Activated naive CD4-positive, alpha-beta T cell treated with anti-CD3 and anti-CD28 coated beads for 36 hours (primary cell): ENCODE measurements around the gene MAP7D3. TPM values are rescaled to one million over a fixed set of nuclear protein-coding genes. Genes with fewer than 3 reads are reported as not detected.

Source experiments
- CTCF ChIA-PET: fragments of 350-600 bp; sonication (Branson Sonifier 250); formaldehyde crosslinking; loops from one replicate; lab custom pipeline; 2021; ENCODE audit warnings: antibody characterized with exemption; lab: Charles Lee
- DNase-seq: peaks from one replicate; pipeline ENCODE4 v3.0.0-alpha.2; 2020
- H3K27ac Mint-ChIP-seq: one replicate; pipeline ENCODE4 v1.8.0; 2021; ENCODE audit warnings: mild to moderate bottlenecking, mixed read lengths
- H3K27me3 Mint-ChIP-seq: one replicate; pipeline ENCODE4 v1.8.0; 2021; ENCODE audit warnings: low read depth, mixed read lengths
- H3K36me3 Mint-ChIP-seq: one replicate; pipeline ENCODE4 v1.8.0; 2021; ENCODE audit warnings: low read depth, mixed read lengths
- H3K4me1 Mint-ChIP-seq: one replicate; pipeline ENCODE4 v1.8.0; 2021; ENCODE audit warnings: low read depth, mixed read lengths
- H3K4me3 Mint-ChIP-seq: one replicate; pipeline ENCODE4 v1.8.0; 2021; ENCODE audit warnings: mild to moderate bottlenecking, moderate library complexity, mixed read lengths
- H3K9me3 Mint-ChIP-seq: one replicate; pipeline ENCODE4 v1.8.0; 2021; ENCODE audit warnings: mixed read lengths
- intact Hi-C: fragments of 100-400 bp; cut with micrococcal nuclease; formaldehyde crosslinking; loops from one replicate; pipeline ENCODE4 v1.15.1; 2023
- total RNA-seq, 2 experiments: library from RNA; stranded (reverse); gene quantifications; one replicate each; pipeline ENCODE4 v1.2.3, GENCODE V29; 2021

MAP7D3 gene
- total RNA-seq, 2 experiments from 2014 or later, result 10.4 to 12.5 TPM

DNA sequence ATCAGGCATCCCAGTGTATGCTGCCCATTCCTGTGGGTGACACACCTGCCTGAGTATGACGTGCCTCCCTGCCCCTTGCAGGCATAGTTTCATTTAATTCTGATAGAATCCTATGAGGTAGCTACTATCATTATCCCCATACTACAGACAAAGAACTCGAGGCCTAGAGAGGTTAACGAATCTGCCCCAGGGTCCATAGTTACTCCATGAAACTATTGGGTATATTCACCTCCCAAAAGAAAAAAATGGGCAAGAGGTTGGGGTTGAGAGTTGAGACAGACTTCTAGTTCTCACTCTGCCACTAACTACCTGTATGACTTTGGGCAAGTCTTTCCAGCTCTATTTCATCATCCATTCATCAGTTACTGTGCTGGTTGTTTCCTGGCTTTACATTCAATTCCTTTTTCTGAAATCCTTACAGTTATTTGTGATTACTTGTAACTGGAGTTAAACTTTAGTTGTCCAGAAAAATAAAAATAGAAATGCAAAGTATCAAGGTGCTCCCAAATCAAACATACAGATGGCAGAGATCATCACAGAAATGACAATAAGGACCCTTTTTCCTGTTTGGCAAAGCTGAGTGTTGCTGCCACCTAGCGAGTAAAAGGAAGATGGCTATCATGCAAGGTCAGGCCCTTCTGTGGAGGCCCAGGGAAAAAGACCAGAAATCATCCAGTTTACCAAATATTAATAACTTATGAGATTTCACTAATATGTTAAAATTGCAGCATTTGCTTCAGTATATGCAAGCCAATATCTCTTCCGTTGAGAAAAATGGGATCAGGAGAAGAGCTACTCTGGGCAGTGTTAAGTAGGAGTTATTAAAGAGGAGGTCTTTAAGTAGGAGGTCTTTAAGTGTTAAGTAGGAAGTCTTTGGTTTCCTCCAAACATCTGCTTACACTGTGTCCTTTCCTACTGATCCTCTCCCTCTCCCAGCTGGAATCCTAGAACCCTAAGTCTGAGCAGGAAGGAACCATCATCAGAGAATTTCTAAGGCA is 17.1 kb upstream of the MAP7D3 start:
- Mint-ChIP-seq H3K36me3 (no peaks in the 10 kb centered on the region), H3K9me3 (no peaks in the 10 kb centered on the region), H3K4me1 (peaks cover 1% of the 10 kb centered on the region), H3K27me3 (no peaks in the 10 kb centered on the region), H3K27ac (no peak overlapping the region), H3K4me3 (no peak overlapping the region)
- CTCF ChIA-PET, result interaction anchor here (0.7 to 3.1 kb wide), 10 partner anchors 8 to 243 kb away, joined by 3 to 32 read pairs (median 4); no protein-coding TSS in a partner anchor
- intact Hi-C loops, result loop anchor here (1.0 to 5.0 kb wide), 4 partner anchors 40 to 240 kb away; no protein-coding TSS in a partner anchor
- DNase-seq, result peak; percentile 70

DNA sequence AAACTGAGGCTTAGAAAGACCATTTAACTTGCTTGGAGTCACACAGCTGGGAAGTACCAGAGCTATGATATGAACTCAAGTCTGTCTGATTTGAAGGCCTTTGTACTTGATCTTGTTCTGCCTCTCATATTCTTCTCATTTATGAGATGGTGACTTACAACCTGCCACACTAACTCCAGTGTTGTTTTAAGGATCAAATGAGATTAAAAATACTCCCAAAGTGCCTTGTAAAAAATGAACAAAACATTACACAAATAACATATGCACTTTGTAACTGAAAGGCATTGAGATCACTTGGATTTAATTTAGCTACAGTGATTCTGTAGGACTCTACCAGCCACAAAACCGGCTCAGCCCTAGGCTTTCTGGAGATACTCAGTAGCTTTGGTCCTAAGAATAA is 15.6 kb upstream of the MAP7D3 start:
- no peak for DNase-seq
- no peaks in the 10 kb centered on the region for H3K9me3 Mint-ChIP-seq
- H3K4me1 Mint-ChIP-seq, result peaks cover 1% of the 10 kb centered on the region
- H3K36me3 Mint-ChIP-seq, result no peaks in the 10 kb centered on the region
- no peaks in the 10 kb centered on the region for H3K27me3 Mint-ChIP-seq
- H3K27ac Mint-ChIP-seq, result no peak overlapping the region
- H3K4me3 Mint-ChIP-seq, result no peak overlapping the region
- intact Hi-C loops, result loop anchor here (5.0 kb wide), 1 partner anchor 65 kb away; no protein-coding TSS in a partner anchor
- CTCF ChIA-PET, result interaction anchor here (0.6 to 1.0 kb wide), 3 partner anchors 92 to 526 kb away, joined by 3 read pairs; no protein-coding TSS in a partner anchor

DNA sequence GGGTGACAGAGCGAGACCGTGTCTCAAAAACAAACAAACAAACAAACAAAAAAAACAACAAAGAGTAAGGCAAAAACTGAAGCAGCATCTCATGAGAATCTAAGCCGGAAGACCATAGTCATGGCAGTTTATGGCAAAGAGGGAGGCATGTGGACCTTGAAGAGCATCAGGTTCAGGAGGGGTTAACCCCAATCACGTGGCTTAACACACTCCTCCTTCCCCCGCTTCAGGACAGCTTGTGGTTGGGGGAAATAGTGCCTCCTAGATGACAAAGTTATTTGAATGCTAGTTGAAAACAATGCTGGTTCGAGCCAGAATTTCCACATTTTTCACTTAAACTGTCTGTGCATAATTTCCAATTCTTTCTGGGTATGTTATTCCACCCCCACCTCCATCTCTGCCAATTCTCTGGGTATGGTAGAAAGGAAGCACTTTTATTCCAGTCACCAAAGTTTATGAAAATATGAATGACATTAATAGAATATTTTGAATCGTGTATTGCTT is 11.7 kb upstream of the MAP7D3 start:
- H3K4me1 Mint-ChIP-seq, result peaks cover 20% of the 10 kb centered on the region
- no peaks in the 10 kb centered on the region for H3K36me3 Mint-ChIP-seq
- intact Hi-C loops, result loop anchor here (2.0 kb wide), 1 partner anchor 16 kb away; no protein-coding TSS in a partner anchor
- DNase-seq, result no peak
- no peaks in the 10 kb centered on the region for H3K27me3 Mint-ChIP-seq
- H3K27ac Mint-ChIP-seq, result no peak overlapping the region
- CTCF ChIA-PET, result interaction anchor here (0.7 to 0.9 kb wide), 2 partner anchors 10 to 759 kb away, joined by 3 read pairs; no protein-coding TSS in a partner anchor
- no peak overlapping the region for H3K4me3 Mint-ChIP-seq
- H3K9me3 Mint-ChIP-seq, result no peaks in the 10 kb centered on the region

DNA sequence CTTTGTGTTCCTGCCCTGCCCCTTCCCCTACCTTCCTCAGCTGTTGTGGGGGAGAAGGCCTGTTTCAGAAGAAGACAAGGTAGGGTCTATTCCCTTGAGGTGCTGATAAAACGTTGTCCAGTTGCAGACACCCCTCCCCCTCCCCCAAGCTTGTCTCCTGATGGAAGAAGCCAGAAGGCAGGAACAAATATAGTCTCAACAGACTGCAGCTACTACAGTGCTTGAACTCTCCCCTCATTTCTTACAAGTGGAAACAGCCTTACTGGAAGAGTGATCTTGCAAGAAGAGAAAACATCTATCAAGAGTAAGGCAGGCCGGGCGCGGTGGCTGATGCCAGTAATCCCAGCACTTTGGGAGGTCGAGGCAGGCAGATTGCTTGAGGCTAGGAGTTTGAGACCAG is 11.0 kb upstream of the MAP7D3 start:
- Mint-ChIP-seq H3K9me3 (no peaks in the 10 kb centered on the region), H3K4me3 (no peak overlapping the region), H3K36me3 (no peaks in the 10 kb centered on the region), H3K27me3 (no peaks in the 10 kb centered on the region), H3K27ac (no peak overlapping the region), H3K4me1 (peaks cover 20% of the 10 kb centered on the region)
- intact Hi-C loops, result loop anchor here (2.0 kb wide), 1 partner anchor 15 kb away; no protein-coding TSS in a partner anchor
- CTCF ChIA-PET, result interaction anchor here (0.9 kb wide), 1 partner anchor 11 kb away, joined by 3 read pairs; no protein-coding TSS in a partner anchor
- no peak for DNase-seq

DNA sequence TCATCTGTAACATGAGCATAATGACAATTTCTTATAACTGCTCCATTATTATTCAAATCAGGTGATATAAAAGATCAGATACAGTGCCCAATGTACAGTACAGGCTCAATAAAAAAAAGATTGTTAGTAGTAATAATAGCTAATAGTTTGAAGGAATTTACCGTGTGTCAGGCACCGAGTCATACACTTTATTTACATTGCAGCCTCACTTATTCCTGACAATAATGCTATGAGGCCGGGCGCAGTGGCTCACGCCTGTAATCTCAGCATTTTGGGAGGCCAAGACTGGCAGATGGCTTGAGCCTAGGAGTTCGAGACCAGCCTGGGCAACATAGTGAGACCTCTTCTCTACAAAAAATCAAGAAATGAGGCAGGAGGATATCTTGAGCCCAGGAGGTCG is 10.1 kb upstream of the MAP7D3 start:
- intact Hi-C loops, result no loop called here
- peaks cover 20% of the 10 kb centered on the region for H3K4me1 Mint-ChIP-seq

DNA sequence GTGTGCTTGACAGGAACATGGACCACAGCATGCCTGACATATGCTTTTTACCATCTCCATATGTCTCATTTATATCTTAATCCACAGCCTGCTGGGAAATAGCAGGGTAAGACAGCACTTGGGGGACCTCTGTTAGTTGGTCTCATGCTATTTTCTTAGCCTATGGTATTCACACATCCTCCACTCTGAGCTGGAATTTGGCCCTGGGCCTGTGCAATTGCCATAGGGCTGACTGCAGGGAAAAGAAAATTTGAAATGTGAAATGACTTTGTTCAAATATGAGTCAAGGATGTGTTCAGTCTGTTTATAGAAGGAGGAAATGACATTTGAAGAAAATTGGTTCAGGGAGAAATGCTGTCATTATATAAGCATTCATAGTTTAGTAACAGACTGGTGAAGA is 9.6 kb upstream of the MAP7D3 start:
- H3K4me3 Mint-ChIP-seq, result no peak overlapping the region
- DNase-seq, result peak; percentile 9
- H3K27ac Mint-ChIP-seq, result no peak overlapping the region
- CTCF ChIA-PET, result no interaction called here
- H3K27me3 Mint-ChIP-seq, result no peaks in the 10 kb centered on the region
- no peaks in the 10 kb centered on the region for H3K9me3 Mint-ChIP-seq
- no peaks in the 10 kb centered on the region for H3K36me3 Mint-ChIP-seq
- peaks cover 20% of the 10 kb centered on the region for H3K4me1 Mint-ChIP-seq
- intact Hi-C loops, result no loop called here

More for the DNA sequence above, 10.1 kb upstream of the MAP7D3 start:
- H3K4me3 Mint-ChIP-seq, result no peak overlapping the region
- no peaks in the 10 kb centered on the region for H3K36me3 Mint-ChIP-seq
- no peak overlapping the region for H3K27ac Mint-ChIP-seq
- H3K27me3 Mint-ChIP-seq, result no peaks in the 10 kb centered on the region
- no peaks in the 10 kb centered on the region for H3K9me3 Mint-ChIP-seq
- DNase-seq, result no peak
- CTCF ChIA-PET, result no interaction called here

DNA sequence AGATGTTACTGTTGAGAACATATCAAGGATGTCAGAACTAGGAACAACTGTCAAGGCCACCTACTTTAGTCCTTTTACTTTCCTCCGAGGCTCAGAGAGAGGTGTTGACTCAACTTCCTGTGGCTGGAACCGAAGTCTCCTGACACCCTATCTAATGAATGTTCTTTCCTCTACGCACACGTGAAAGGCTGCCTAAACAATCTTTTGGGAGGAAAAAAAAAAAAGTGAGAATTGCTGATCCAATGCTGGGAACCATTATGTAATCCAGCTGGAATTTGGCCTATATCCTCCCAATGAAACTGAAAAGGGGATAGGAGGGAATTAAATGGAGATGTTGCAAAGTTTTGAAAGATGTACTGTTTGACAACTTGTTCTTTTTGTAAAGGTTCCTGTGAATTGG is 8.3 kb upstream of the MAP7D3 start:
- Mint-ChIP-seq H3K4me1 (peaks cover 20% of the 10 kb centered on the region), H3K27ac (peak overlapping the region; percentile 67), H3K36me3 (no peaks in the 10 kb centered on the region), H3K4me3 (no peak overlapping the region), H3K27me3 (no peaks in the 10 kb centered on the region), H3K9me3 (no peaks in the 10 kb centered on the region)
- CTCF ChIA-PET, result no interaction called here
- peak; percentile 34 for DNase-seq
- intact Hi-C loops, result loop anchor here (10.0 kb wide), 1 partner anchor 435 kb away; no protein-coding TSS in a partner anchor

DNA sequence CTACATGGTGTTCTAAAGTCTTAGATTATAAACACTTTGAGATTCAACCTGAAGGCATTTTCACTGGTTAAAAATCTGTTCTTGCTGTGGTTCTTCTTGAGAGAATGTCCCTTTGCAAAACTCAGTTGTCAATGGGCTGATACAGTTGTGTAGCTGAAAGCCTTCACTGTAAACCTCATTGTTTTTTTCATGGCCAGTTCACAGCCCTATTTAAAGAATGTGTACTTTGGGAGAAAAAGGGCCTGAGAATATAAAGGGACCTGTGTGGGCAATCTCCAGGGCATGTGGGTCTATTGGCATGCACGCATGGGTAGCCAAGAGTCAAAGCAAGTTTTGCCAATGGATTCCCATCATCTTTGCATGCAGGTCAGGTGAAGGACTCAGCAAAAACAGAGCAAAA is 7.8 kb upstream of the MAP7D3 start:
- no peak for DNase-seq
- Mint-ChIP-seq H3K4me3 (no peak overlapping the region), H3K27ac (no peak overlapping the region), H3K4me1 (peaks cover 20% of the 10 kb centered on the region), H3K9me3 (no peaks in the 10 kb centered on the region), H3K36me3 (no peaks in the 10 kb centered on the region), H3K27me3 (no peaks in the 10 kb centered on the region)
- CTCF ChIA-PET, result interaction anchor here (0.5 kb wide), 1 partner anchor 10 kb away, joined by 3 read pairs; no protein-coding TSS in a partner anchor
- intact Hi-C loops, result loop anchor here (10.0 kb wide), 1 partner anchor 436 kb away; no protein-coding TSS in a partner anchor

DNA sequence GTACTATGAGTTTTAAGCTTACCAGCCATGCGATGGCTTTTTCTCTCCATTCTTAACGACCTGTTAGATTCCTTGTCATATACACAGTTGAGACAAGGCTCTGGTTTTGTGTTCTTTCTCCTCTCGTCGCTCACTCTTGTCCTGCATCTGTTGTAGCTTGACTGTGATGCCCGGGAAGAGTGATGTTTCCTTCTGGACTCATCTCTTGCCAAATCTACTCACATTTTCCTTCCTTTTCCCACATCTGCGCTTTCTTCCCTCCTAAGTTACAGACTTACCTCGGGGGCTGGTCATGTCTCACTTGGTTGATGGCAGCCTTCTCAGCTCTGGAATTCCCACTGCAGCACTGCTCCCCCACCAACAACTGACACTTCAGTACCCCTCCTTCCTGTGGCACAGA is 4.8 kb upstream of the MAP7D3 start:
- Mint-ChIP-seq H3K9me3 (no peaks in the 10 kb centered on the region), H3K27ac (no peak overlapping the region), H3K36me3 (no peaks in the 10 kb centered on the region), H3K4me1 (peaks cover 25% of the 10 kb centered on the region), H3K4me3 (no peak overlapping the region), H3K27me3 (no peaks in the 10 kb centered on the region)
- CTCF ChIA-PET, result interaction anchor here (1.8 kb wide), 1 partner anchor 12 kb away, joined by 6 read pairs; no protein-coding TSS in a partner anchor
- DNase-seq, result no peak
- intact Hi-C loops, result loop anchor here (10.0 kb wide), 1 partner anchor 439 kb away; no protein-coding TSS in a partner anchor

DNA sequence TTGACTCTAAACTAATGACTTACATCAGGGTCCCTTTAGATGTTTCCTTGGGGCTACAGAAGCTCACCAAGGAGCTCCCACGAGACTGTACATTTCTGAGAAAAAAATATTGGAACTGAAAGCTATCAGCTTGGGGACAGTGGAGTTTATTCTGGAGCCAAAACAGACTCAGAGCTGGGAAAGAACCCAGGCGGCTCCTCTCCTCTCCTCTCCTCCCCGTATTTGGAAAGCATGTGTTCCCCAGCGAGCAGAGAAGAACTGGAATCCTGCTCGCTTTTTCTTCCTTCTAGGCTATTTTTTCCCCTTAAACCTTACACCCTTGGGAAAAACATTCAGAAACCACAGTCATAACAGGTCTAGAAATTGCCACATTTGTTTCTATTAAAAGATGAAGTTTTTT is 4.3 kb upstream of the MAP7D3 start:
- Mint-ChIP-seq H3K27me3 (no peaks in the 10 kb centered on the region), H3K4me1 (peaks cover 22% of the 10 kb centered on the region), H3K27ac (no peak overlapping the region), H3K9me3 (no peaks in the 10 kb centered on the region), H3K36me3 (no peaks in the 10 kb centered on the region), H3K4me3 (no peak overlapping the region)
- intact Hi-C loops, result loop anchor here (10.0 kb wide), 1 partner anchor 439 kb away; no protein-coding TSS in a partner anchor
- no peak for DNase-seq
- CTCF ChIA-PET, result interaction anchor here (1.8 kb wide), 1 partner anchor 12 kb away, joined by 6 read pairs; no protein-coding TSS in a partner anchor

DNA sequence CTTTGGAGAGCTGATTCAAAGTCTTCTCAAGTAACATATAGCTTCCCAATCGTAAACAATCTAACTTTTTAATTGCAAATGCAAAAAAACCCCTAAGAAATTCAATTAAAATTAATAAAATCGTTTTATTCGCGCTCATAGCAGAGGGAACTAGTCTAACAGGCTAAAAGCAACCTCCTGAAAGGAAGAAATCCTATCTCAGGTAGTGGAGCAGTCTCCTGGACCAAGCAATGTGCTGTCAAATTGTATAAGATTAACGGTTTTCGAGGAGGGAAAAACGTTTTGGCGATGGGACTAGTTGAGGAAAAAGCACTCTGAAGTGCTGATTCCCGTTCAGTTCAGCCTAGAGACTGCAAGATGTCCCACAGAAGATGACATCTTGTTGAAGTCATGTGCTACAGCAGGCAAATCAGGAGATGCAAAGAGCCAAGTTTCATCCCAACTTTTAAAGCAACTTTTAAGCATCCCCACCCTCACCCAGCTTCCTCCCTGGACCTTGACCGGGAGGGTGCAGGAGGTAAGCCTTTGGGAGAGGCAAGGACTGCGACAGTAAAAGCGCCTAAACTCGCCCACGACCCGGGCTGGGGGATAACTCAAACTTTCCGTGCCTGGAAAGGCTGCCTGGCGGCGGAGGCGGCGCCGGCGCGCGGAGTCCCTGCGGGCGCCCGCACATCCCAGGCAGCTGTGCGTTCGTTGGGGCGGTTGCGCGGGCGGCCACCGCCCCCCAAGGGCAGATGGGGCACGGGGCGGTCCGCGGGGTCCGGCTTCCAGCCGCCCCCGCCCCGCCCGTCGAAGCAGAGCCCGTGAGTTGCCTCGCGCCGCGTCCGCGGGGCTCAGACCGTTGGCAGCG is 784 bp downstream of the MAP7D3 start:
- CTCF ChIA-PET, result interaction anchor here (0.5 to 0.6 kb wide), 2 partner anchors 96 to 633 kb away, joined by 3 to 4 read pairs; no protein-coding TSS in a partner anchor
- H3K36me3 Mint-ChIP-seq, result no peaks in the 10 kb centered on the region

More for the DNA sequence above, 784 bp downstream of the MAP7D3 start:
- Mint-ChIP-seq H3K27me3 (no peaks in the 10 kb centered on the region), H3K4me1 (peaks cover 12% of the 10 kb centered on the region), H3K27ac (peak overlapping the region; percentile 41), H3K9me3 (no peaks in the 10 kb centered on the region), H3K4me3 (peak overlapping the region; percentile 74)
- peak; percentile 42 for DNase-seq
- intact Hi-C loops, result loop anchor here (1.0 to 10.0 kb wide), 3 partner anchors 246 to 444 kb away; partner anchors contain the start of gene SLC9A6
